Measurements from ENCODE around the gene OR7A5.
"Not testable (repeated sequence)": the region's sequence is repeated elsewhere in the genome, so short reads cannot be mapped to it uniquely, and the experiment has no call there.

DNA sequence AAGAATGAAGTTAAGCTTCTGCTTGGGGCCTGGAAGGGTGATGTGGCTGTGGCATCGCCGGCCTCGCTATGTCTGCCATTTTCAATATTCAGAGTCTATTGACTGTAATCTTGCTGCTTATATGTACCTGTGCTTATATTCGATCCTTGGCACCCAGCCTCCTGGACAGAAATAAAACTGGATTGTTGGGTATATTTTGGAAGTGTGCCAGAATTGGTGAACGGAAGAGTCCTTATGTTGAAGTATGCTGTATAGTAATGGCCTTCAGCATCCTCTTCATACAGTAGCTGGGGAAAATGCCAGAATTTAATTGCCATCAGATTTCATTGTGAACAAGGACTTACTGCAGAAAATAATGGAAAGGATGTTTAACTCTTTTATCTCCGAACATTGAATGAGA lies 42.7 kb downstream of the OR7A5 start:
- TF ChIP-seq, protein P1, sequence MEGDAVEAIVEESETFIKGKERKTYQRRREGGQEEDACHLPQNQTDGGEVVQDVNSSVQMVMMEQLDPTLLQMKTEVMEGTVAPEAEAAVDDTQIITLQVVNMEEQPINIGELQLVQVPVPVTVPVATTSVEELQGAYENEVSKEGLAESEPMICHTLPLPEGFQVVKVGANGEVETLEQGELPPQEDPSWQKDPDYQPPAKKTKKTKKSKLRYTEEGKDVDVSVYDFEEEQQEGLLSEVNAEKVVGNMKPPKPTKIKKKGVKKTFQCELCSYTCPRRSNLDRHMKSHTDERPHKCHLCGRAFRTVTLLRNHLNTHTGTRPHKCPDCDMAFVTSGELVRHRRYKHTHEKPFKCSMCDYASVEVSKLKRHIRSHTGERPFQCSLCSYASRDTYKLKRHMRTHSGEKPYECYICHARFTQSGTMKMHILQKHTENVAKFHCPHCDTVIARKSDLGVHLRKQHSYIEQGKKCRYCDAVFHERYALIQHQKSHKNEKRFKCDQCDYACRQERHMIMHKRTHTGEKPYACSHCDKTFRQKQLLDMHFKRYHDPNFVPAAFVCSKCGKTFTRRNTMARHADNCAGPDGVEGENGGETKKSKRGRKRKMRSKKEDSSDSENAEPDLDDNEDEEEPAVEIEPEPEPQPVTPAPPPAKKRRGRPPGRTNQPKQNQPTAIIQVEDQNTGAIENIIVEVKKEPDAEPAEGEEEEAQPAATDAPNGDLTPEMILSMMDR (IDR thresholded peaks at IDR 0.05; ENCODE audit: low read depth, low read length, missing input control), result not testable (repeated sequence)
- not testable (repeated sequence) for TF ChIP-seq TAF1 (conservative IDR thresholded peaks at IDR 0.05); YY1 (IDR thresholded peaks at IDR 0.05); GABPA (IDR thresholded peaks at IDR 0.05 in 1 of 2, conservative IDR thresholded peaks at IDR 0.05 in 1 of 2); SP1 (IDR thresholded peaks at IDR 0.05); RXRA (IDR thresholded peaks at IDR 0.05)
- TF ChIP-seq, protein P2, sequence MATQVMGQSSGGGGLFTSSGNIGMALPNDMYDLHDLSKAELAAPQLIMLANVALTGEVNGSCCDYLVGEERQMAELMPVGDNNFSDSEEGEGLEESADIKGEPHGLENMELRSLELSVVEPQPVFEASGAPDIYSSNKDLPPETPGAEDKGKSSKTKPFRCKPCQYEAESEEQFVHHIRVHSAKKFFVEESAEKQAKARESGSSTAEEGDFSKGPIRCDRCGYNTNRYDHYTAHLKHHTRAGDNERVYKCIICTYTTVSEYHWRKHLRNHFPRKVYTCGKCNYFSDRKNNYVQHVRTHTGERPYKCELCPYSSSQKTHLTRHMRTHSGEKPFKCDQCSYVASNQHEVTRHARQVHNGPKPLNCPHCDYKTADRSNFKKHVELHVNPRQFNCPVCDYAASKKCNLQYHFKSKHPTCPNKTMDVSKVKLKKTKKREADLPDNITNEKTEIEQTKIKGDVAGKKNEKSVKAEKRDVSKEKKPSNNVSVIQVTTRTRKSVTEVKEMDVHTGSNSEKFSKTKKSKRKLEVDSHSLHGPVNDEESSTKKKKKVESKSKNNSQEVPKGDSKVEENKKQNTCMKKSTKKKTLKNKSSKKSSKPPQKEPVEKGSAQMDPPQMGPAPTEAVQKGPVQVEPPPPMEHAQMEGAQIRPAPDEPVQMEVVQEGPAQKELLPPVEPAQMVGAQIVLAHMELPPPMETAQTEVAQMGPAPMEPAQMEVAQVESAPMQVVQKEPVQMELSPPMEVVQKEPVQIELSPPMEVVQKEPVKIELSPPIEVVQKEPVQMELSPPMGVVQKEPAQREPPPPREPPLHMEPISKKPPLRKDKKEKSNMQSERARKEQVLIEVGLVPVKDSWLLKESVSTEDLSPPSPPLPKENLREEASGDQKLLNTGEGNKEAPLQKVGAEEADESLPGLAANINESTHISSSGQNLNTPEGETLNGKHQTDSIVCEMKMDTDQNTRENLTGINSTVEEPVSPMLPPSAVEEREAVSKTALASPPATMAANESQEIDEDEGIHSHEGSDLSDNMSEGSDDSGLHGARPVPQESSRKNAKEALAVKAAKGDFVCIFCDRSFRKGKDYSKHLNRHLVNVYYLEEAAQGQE (IDR thresholded peaks at IDR 0.05), result not testable (repeated sequence)
- TF ChIP-seq, protein P3, sequence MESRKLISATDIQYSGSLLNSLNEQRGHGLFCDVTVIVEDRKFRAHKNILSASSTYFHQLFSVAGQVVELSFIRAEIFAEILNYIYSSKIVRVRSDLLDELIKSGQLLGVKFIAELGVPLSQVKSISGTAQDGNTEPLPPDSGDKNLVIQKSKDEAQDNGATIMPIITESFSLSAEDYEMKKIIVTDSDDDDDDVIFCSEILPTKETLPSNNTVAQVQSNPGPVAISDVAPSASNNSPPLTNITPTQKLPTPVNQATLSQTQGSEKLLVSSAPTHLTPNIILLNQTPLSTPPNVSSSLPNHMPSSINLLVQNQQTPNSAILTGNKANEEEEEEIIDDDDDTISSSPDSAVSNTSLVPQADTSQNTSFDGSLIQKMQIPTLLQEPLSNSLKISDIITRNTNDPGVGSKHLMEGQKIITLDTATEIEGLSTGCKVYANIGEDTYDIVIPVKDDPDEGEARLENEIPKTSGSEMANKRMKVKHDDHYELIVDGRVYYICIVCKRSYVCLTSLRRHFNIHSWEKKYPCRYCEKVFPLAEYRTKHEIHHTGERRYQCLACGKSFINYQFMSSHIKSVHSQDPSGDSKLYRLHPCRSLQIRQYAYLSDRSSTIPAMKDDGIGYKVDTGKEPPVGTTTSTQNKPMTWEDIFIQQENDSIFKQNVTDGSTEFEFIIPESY (IDR thresholded peaks at IDR 0.05), result not testable (repeated sequence)
